Stimulated activated CD8-positive, alpha-beta memory T cell treated with anti-CD3 and anti-CD28 coated beads, Interleukin-4, amount 100 ng/mL, for 24 hours (primary cell): ENCODE measurements around the gene ATRN.

ENCODE experiments used
- DNase-seq: peaks from one replicate; pipeline ENCODE4 v3.0.0-alpha.2; 2020; ENCODE audit warnings: low read depth

ATRN gene

DNA sequence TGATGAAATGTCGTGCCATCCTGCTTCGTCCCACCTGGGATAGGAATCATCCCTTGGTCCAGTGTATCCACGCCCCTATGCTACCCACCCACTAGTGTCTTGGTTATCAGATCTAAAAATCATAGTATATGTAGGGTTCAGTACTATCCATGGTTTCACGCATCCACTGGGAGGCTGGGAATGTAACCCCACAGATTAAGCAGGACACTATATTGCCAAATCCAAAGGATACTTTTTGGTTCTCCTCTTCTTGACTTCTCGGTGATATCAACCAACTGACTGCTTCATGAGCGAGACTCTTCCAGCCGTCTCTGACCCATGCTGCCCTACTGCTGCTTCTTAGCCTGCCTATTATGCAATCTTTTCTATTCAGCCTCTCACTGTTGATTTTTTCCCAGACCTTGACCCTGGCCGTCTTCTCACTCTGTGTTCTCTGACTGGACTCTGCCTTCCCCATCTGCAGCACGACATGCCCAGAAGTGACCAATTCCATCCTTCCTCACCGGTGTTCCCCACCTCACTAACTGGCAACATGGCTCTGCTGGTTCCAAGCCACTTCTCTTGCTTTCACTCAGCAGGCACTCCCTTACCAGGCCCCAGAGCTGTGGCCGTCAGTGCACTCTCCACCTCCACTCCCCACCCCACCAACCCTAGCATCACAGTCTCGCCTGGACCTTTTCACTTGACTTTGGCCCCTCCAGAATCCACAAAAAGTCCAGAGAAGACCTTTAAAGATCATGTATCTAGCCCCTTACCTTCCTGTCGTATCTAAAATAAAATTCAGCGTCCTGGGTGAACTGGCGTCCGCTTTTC is 157.9 kb downstream of the ATRN start:
- no peak for DNase-seq

DNA sequence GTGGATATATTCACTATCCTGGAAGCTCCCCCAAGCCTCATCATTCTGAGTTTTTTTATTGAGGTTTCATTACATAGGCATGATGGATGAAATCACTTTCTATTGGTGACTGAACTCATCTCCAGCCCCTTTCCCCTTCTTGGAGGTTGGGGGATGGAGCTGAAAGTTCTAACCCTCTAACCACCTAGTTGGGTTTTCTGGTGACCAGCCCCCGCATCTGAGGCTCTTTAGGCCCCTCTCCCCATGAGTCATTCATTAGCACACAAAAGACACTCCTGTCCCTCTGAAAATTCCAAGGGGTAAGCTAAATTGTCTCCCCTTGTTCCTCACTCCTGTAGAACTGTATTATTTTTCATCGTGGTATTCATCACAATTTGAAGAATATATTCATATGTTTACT is 159.1 kb downstream of the ATRN start:
- DNase-seq: no peak

DNA sequence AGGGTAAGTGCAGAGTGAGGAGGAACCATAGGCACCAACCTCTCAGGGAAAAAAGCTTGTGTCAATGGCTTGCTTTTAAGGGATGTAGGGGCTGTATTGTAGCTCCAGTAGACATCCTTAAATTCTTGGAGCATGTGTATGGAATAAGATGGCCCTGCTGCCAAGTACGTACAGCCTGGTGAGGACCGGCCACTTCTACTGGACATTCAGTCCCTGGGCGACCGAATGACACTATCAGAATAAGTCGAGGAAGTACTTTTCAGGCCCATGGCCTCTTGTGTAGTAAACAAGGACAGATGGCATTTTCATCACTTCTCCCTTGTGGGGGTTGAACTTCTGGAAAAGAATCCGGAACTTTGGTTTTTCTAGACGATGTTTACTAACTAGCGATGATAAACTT is 159.6 kb downstream of the ATRN start:
- DNase-seq: no peak

DNA sequence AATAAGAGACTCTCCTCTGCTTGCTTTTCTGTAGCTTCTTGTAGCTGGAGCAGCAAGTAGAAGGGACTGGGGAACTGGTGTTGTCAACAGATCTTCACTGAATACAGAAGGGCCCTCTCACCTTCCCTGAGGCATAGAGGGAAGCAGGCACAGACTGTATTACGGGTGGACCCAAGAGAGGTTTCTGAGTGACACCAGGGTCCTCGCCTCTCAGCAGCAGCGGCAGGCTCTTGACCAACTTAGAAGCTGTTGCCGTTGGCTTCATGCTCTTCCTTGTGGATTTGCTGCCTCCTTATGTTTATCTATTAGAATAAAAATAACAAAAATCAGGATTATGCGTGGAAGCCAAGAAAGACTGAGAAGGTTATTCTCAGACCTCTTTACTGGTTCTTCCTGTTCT is 160.7 kb downstream of the ATRN start:
- no peak for DNase-seq

DNA sequence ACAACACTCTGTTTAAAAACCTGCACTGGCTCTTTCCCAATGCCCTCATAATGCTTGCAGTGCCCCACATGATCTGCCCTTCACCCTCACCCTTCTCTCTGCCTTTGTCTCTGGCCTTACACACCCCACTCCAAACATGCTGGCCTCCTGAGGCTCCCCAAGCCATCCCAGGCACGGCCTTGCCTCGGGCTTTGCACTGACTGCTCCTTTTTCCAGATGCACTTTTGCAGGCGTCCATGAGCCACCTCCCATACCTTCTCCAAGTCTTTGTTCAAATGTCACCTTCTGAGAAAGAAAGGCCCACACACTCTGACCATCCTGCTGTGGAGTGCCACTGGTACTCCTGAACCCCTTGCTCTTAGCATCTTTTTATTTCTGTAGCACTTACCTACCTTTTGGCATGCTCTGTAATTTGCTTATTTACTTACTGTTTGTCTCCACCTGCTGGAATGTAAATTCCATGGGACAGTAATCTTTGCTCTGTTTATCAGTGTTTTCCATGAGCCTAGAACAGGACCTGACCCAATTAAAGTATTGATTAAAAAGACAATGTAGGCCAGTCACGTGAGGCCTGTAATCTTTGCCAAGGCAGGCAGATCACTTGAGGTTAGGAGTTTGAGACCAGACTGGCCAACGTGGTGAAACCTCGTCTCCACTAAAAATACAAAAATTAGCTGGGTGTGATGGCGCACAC is 161.6 kb downstream of the ATRN start:
- no peak for DNase-seq

DNA sequence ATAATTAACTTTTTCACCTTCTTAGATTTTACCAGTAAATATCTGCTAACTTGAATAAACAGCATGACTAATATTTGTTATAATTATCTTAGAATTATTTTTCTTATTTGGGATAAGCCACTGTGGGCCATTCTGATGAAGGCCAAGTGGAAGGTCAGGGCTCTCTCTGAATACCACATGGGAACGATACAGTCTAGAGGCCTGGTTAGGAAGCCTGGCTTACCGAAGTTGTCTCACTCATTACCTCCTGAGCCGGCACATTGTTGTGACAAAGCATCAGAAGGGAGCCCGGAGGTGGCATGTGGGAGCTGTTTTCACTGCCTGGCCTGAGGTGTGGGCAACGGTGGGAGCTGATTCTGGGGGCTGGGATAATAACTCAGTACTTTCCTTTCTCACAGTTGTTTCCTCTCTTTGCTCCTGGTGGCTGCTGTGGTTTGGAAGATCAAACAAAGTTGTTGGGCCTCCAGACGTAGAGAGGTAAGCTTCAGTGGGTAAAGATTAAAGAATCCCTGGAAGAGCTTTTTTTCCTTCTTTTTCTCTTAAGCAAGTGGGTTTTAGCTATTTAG is 163.2 kb downstream of the ATRN start:
- DNase-seq: no peak

DNA sequence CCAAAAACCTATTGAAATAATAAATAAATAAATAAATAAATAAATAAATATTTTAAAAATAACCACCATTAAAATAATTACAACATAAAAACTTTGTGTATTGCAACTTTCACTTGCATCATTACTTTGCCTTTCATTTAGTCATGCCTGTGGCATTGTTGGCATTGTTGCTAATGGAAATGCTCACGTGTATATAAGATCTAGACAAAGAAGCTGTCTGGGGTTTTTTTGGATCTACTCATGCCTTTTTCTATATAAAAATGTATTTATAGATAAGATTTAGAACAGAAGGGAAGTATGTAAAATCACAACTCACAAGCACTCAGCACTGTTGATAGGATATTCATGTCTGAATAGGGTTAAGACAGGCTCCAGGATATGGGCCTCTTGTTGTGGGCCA is 164.5 kb downstream of the ATRN start:
- DNase-seq: no peak

DNA sequence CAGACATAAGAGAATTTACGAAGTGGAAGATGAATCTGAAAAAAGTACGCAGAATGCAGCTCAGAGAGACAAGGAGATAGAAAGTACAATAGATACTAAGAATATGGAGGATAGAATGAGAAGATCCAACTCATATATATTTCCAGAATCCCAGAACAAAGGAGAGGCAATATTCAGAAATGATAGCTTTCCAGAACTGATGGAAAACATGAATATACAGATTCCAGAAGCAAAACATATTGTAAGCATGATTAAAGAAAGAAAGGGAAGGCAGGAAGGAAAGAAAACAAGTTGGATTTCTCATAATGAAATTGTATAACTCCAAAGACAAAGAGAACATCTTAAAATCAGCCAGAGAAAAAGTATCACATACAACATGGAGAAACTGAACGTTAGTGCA is 169.4 kb downstream of the ATRN start:
- no peak for DNase-seq

DNA sequence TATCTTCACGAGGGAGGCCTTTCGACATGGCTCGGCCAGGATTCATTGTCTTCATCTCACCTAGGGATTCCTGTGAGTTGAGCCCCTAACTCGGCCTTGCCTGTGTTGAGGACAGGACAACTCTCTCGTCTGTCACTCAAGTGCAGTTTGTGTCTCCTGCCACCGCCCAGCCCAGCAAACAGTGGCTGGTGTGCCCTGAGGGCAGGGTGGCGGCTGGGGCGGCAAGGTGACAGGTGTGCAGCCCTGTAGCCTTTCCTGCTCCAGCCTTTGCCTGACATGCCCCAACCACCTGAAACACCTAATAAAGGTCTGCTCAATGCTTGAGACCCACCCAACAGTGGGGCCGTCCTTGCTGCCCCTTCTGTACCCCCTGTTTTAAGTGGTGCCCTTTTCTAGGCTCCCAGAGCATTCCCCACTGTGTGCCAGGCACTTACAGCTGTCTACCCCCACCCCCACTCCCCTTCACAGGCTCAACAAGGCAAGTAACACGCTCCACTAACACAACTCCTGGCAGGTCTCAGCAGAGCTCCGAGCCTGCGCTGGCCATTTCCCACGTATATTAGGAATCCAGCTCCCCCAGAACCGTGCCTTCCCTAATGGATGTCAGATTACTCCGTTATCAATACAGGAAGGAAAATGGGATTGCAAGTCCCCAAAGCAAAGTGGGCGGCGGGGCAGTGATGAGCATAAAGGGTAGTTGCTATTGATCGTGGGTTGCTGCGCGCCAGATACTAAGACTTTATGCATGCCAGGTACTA is 174.7 kb downstream of the ATRN start:
- DNase-seq: no peak

DNA sequence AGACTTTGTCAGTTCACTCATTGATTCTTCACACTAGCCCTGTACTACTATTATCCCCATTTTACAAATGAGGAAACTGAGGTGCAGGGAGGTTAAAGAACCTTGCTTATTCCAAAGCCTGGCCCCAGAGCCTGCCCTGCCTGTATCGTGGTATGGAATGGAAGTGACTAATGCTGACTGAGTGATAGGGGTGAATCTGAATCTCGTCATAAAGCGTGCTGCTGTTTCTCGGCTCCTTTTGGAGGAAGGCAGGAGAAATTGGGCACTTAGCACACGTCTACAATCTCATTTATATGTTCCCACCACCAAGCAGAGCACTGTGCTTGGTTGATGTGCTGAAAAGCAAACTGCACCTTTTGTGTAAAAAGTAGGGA is 175.2 kb downstream of the ATRN start:
- no peak for DNase-seq

DNA sequence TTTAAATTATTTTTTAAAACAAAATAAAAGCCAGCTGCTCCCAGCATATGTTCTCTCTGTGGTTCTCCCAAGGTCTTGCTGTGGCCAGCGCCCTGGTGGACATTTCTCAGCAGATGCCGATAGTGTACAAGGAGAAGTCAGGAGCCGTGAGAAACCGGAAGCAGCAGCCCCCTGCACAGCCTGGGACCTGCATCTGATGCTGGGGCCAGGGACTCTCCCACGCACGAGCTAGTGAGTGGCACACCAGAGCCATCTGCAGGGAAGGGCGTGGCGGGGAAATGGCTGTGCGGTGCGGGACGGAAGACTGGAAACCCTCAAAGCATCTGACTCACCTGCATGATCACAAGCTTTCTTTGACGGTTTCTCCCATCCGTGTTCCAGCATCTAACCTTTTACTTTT is 175.8 kb downstream of the ATRN start:
- no peak for DNase-seq

DNA sequence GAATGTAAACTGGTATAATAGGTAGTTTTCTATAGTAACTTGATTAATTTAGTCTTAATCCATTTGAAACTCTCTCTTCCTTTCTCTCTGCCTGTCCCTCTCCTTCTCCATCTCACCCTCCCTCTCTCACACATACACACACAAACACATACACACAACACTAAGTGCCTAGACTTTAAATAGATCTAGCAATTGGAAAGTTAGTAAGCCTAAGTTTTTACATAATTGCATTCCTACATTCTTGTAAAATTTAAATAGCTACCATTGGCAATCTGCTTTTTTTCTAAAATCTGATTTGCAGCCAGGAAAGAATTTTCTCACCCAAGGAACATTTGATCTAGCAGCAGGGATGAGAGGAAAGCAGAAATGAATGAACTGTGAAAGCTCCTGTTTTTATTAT is 176.7 kb downstream of the ATRN start:
- no peak for DNase-seq

DNA sequence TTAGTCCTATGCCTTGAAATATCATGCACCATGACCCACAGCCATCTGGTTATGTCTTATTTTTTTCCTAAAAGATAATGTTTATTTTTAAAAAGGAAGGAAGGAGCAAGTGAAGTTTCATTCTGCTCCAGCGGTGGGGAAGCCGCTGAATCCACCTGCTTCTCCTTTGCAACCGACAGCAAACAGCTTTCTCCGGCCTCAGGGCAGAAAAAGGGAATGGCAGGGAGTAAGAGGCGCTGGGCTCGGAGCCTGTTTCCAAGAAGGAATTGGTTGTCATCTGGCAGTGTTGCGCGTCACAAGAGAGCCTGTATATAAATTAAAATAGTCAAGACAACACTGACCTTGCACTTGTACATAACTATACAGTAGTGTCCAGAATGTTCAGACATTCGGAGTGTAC is 178.1 kb downstream of the ATRN start:
- DNase-seq: no peak

DNA sequence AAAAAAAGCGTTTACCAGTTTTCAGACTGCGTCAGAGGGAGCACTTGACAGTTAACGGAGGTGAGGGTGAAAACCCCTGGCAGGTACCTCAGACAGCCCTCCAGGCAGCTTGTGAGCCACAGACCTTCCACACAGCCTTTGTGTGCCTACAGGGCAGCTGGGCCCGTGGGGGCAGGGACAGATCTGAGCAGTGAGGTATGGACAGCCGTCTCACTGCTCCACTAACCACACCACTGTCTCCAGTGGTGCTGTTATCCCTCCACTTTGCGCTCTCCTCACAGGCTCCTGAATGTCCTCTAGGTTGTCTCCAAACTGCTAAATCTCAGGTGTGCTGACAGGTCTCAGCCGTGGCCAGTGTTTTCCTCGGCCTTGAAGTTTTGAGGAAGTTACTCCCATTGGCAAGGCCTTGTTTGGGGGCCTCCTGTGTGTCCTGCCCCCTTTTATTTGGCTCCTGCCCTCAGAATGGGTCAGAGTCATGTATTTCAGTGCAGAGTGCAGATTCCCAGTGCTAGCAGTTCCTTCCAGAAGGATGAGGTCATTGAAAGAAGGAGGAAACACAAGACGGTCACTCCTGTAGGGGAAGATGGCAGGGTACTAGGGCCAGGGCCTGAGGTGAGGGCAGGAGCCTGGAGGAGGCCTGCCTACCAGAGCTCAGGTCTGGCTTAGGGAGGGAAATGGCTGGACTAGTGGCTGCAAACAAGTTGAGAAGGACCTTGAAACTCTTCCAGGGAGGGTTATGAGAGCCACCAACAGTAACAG is 180.6 kb downstream of the ATRN start:
- DNase-seq: no peak

DNA sequence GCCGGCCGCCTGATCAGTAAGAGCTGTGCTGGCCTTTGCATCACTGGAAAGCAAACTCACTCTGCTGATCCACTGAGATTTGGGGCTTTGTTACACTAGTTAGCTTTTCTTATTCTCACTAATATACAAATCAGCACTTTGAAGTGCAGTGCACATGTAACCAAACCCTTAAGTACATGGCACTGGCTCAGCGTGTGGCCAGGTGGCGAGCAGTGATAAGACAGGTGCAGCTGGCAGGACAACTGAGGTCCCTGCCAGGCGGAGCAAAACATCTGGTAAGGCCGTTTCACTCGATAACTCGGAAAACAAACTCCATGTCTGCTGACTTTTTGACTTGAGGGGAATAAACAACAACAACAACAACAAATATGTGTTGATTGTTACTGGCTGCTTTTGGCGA is 181.4 kb downstream of the ATRN start:
- DNase-seq: no peak

DNA sequence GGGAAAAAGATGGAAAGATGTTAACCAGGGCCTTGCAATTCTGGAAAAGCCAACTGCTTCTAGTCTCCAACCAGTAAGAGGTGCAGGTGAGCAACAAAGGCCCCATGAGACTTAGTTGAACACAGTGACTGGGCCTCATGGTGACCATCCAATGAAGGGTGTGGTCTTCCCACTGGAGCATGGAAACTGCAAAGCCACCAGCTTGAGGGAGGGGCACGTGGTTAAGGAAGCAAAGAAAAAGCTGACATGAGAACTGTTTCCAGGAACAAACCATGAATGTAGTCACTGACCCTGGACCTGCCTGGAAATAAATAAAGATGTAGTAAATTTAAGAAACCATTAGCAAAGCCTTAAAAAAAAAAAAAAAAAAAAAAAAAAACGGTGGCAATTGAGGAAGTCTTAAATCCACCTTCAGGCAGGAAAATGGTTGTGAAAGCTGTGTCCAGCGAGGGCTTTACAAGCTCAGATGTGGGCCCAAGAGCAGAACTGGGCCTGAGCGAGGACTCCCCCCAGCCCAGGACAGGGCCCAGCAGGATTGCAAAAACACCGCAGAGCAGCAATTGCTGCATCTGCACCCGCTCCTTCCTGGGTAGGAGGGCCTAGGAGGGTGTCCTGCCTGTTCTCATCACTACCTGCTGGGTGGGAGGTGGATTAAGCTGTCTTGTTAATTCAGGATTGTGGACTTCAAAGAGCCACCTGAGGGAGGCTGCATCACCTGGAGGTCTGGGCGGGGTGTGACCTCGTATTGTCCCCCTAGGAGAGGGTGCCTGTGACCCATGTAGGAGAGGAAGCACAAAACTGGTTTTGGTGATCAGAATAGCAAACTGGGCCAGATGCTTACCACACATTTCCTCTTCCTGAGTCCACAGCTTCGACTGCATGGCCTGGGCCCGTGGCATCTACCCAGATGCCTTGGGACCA is 182.1 kb downstream of the ATRN start:
- no peak for DNase-seq

DNA sequence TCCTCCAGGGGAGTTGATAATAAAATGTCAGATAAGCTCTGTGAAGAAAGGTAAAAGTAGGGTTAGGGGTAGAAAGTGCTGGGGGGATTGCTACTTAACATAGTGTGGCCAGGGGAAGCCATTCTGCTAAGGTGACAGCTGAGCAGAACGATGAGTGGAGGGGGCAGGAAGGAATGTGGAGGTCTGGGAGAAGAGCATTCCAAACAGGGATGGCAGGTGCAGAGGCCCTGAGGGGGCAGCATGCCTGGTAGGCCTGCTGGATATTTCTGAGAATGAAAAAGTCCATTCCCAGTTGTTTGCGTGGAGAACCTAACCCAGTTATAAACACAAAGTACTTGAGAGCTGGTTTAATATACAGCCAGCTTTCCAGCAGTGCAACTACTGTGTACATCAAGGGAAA is 183.1 kb downstream of the ATRN start:
- no peak for DNase-seq

DNA sequence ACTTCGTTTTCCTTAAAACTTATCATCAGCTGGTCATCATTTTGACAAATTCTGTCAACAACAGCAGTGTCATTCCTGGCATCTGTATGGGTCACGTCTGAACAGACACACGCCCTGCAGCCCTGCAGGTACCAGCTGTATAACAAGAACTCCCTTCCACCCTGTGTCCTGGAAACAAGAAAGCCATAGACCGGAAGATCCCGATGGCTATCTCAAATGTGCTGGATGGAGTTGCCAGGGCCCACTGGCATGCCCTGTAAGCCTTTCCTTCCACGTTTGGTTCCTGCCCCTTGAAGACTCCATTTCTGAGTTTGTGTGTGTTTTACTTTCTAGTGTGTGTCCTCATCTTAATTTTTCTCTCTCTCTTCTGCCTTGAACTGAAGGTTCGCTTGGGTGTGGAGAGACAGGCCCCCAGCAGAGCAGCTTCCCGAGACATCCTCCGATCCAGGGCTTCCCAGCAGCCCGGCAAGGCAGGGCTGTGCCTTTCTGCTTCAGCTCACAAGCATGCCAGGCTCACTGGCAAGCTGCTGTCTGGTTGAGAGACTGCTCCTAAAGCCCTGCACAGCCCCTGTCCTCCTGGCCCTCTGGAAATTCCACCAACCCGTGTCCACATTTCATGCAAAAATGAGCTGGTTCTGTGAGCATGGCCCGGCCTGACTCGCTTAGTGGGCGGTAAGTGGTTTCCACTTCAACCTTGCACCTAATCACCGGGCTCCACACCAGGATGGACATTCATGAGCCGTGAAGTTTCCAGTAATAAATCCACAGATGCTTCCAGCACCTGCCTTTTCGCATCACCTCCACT is 183.7 kb downstream of the ATRN start:
- no peak for DNase-seq

DNA sequence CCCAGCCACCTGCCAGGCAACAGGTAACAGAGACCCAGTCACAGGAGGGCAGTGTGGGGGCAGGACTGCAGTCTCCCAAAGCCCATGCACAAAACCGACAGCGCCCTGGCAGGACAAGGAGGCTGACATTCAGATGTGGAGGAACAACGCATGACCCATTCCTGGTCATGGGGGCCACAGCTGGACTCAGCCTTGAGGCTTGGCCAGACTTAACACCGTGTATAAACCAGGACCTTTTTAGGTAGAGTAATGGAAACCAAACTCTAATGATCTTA is 184.2 kb downstream of the ATRN start:
- DNase-seq: no peak

DNA sequence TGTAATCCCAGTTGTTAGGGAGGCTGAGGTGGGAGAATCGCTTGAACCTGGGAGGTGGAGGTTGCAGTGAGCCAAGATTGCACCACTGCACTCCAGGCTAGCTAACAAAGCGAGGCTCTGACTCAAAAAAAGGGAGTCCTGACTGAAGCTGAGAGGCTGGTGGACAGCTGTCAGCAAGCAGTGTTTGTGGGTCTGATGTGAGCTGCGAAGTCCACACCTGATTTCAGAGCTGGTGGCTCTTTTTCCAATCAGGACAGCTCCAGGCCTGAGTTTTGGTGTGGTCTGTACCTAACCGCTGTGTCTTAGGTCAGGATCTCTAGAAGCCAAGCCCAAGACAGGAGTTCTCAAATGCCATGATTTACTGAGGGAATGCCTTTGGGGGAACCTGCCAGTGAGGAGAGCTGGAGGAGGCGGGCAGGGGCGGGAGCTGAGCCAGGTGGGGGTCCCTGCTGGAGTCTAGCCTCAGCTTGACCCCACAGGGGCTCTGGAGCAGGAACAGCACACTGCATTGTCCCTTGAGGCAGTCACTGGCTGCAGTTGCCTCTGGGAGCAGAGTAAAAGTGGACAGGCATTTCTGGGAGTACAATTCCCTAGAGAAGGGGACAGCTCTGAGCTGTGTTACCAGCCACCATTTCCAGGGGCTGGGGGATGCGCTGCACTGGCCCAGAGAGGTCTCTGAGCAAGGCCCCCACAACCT is 187.3 kb downstream of the ATRN start:
- DNase-seq: no peak
